OCI-LY1 (cell line): ENCODE data around the gene SUPT4H1.

Experiments
- EZH2 ChIP-seq: fragments of 200-600 bp; sonication (generic), shearing (Covaris generic); IDR thresholded peaks from 2 replicates; pipeline ENCODE4 v1.8.0; 2017; ENCODE audit warnings: borderline replicate concordance, mixed run types, mild to moderate bottlenecking, antibody characterized with exemption, low read length, moderate library complexity, mixed read lengths
- TF ChIP-seq, protein P1 (sequence below): fragments of 200-600 bp; sonication (generic), shearing (Covaris generic); IDR thresholded peaks from 2 replicates; pipeline ENCODE4 v1.5.1; 2017; ENCODE audit warnings: mild to moderate bottlenecking, antibody characterized with exemption, low read length, moderate library complexity, mixed read lengths

DNA sequence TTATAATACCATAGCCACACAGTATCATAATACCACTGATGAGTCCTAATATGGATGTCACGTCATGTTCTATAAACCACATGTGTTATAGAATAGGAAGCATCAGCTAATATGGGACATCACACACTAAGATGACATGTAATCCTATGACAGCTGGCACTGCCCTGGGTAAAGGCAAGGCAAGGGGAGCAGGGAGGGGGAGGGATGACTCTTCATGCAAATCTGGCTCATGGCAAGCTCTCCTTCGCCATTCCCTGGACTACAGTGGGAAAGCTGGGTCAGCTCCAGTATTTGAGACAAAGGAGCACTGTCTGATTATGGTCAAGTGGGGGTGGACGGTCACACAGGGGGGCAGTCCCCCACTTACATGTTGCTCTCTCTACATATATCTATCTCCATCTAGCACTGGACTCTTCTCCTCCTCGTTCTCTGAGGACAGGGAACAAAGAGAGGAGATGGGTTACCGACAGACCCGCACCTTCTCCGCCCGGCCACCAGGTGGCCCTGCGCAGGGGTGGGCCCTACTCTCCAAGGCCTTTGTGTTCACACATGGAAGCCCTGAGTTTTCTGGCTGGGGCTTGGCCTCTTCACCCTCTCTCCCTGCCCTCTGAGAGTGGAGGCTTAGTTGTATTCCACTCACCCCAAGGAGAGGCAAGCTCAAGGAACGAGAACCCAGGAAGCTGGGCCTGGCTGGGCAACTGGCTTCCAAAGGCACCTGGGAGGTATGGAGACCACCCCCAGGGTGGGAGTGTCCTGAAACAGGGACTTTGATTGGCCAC is 47.8 kb downstream of the SUPT4H1 start:
- TF ChIP-seq, protein P1, sequence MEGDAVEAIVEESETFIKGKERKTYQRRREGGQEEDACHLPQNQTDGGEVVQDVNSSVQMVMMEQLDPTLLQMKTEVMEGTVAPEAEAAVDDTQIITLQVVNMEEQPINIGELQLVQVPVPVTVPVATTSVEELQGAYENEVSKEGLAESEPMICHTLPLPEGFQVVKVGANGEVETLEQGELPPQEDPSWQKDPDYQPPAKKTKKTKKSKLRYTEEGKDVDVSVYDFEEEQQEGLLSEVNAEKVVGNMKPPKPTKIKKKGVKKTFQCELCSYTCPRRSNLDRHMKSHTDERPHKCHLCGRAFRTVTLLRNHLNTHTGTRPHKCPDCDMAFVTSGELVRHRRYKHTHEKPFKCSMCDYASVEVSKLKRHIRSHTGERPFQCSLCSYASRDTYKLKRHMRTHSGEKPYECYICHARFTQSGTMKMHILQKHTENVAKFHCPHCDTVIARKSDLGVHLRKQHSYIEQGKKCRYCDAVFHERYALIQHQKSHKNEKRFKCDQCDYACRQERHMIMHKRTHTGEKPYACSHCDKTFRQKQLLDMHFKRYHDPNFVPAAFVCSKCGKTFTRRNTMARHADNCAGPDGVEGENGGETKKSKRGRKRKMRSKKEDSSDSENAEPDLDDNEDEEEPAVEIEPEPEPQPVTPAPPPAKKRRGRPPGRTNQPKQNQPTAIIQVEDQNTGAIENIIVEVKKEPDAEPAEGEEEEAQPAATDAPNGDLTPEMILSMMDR, result peak; percentile 89
- no peak for TF ChIP-seq EZH2
